ENCODE data around the gene RPP21. TPM values are rescaled to one million over a fixed set of nuclear protein-coding genes. Genes with fewer than 3 reads are reported as not detected.
"Not testable (repeated sequence)": the region's sequence is repeated elsewhere in the genome, so short reads cannot be mapped to it uniquely, and the experiment has no call there.

Gene RPP21
- polyA plus RNA-seq, 1 donor = 18.8 TPM

GRCh38 chr6:30331981-30332380 is 13.0 kb upstream of the RPP21 start:
- no peak for DNase-seq

GRCh38 chr6:30334075-30334783 is 10.7 kb upstream of the RPP21 start:
- no peak for DNase-seq

GRCh38 chr6:30340589-30341054 is 4.3 kb upstream of the RPP21 start:
- no peak for DNase-seq

GRCh38 chr6:30341218-30341617 is 3.7 kb upstream of the RPP21 start:
- DNase-seq = no peak

- no peak for DNase-seq
These were observed 3.2 kb upstream of the RPP21 start for GRCh38 chr6:30341728-30342127.

GRCh38 chr6:30344191-30344867 is 627 bp upstream of the RPP21 start:
- DNase-seq = no peak

- no peak for DNase-seq
These were observed 896 bp downstream of the RPP21 start for GRCh38 chr6:30345852-30346251.

- DNase-seq = no peak
These were observed 4.0 kb downstream of the RPP21 start for GRCh38 chr6:30348957-30349356.

GRCh38 chr6:30349421-30350177 is 4.6 kb downstream of the RPP21 start:
- no peak for DNase-seq

GRCh38 chr6:30350524-30350923 is 5.6 kb downstream of the RPP21 start:
- no peak for DNase-seq

- DNase-seq = no peak
These were observed 7.6 kb downstream of the RPP21 start for GRCh38 chr6:30352550-30352949.

- no peak for DNase-seq
These were observed 10.3 kb downstream of the RPP21 start for GRCh38 chr6:30355281-30355680.

- no peak for DNase-seq
These were observed 11.6 kb downstream of the RPP21 start for GRCh38 chr6:30356536-30356935.

GRCh38 chr6:30357678-30358540 is 13.0 kb downstream of the RPP21 start:
- peak; percentile 29 for DNase-seq

GRCh38 chr6:30359276-30359675 is 14.3 kb downstream of the RPP21 start:
- no peak for DNase-seq

- DNase-seq = no peak
These were observed 15.2 kb downstream of the RPP21 start for GRCh38 chr6:30360139-30360538.

GRCh38 chr6:30361661-30362060 is 16.7 kb downstream of the RPP21 start:
- no peak for DNase-seq

GRCh38 chr6:30363459-30363858 is 18.5 kb downstream of the RPP21 start:
- no peak for DNase-seq

GRCh38 chr6:30364591-30364990 is 19.6 kb downstream of the RPP21 start:
- no peak for DNase-seq

- not testable (repeated sequence) for DNase-seq
These were observed 24.3 kb downstream of the RPP21 start for GRCh38 chr6:30369280-30369679.

GRCh38 chr6:30378290-30378937 is 33.5 kb downstream of the RPP21 start:
- DNase-seq = peak; percentile 3

GRCh38 chr6:30380464-30380863 is 35.5 kb downstream of the RPP21 start:
- no peak for DNase-seq

Data from hindlimb muscle (tissue), 1 donor.